ENCODE results near the gene OSER1.
"Not testable (repeated sequence)": the region's sequence is repeated elsewhere in the genome, so short reads cannot be mapped to it uniquely, and the experiment has no call there.

Gene OSER1

DNA sequence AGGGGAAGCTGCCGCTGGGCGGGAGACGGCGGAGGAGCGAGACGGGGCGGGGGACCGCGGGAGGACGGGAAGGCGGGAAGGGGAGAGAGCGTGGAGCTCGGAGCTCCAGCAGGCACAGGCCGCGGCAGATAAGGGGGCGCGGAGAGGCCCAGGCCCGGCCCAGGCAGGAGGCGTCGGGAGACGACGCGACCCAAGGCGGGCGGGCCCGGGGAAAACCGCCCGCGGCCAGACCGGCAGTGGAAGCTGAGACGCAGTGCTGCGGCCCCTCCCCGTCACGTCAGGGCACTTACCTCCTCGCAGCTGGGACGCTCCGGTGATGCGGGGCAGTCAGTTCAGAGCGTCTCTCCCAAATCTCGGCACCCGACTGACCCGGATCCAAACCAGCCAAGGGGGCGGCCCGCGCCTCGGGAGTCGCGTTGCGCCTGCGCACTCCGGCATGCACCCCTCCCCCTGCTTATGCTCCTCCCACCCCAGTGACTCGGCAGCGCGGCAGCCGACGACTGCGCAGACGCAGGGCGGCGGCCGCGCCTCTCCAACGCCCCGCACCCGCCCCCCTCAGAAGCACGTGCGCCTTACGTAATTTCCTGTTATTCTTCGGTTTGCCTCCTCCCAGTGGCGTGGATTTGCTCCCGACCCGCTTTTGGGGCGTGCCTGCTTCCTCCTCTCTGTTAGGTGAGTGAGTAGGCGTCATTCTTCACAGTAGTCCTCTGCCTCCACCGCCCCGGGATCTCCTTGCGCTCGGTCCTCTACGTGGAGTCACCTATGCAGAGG lies at the start of gene OSER1:
OSER1 (minus strand) TSS at position 366 of the 771 bp plus-strand sequence. CDS start 3,814 bp downstream, outside the sequence.
- peak; percentile 93 to 94 for DNase-seq (ENCODE audit: extremely low read depth in 1 of 2, low read depth in 1 of 2)

DNA sequence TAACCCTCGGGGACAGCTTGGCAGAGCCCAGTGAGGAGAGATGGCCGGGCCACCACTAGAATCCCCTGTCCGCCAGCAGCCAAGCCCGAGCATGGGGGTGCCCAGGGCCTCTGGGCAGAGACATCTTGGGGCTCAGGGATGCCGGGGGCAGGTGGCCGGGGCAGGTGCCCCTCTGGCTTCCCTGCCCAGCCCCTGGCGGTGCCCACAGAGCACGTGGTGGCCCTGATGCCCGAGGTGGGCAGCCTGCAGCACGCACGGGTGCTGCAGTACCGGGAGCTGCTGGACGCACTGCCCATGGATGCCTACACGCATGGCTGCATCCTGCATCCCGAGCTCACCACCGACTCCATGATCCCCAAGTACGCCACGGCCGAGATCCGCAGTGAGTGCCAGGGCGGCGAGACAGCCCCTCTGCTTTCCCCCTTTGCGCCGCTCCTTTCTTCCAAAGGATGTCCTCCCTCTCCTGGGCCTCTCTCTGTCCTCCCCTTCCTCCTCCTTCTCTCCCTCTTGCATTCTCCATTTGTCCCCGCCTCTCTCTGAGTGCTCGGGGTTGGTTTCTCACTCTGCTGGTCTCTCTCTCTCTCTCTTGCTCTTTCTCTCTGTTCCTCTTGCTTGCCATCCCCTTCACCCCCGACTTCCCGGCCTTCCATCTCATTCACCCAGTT lies 47.8 kb upstream of the OSER1 start:
- no peak for DNase-seq (ENCODE audit: extremely low read depth in 1 of 2, low read depth in 1 of 2)

DNA sequence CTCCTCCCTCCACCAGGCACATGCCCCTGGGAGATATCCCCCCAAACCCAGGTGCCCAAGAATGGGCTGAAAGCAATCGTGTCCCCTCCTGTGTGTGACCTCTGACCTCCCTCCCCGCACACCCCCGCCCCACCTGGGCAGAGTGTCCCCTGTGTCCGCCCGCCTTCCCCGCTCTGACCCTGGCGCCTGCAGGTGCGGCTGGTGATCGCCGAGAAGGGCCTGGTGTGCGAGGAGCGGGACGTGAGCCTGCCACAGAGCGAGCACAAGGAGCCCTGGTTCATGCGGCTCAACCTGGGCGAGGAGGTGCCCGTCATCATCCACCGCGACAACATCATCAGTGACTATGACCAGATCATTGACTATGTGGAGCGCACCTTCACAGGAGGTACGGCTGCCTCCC lies 46.4 kb upstream of the OSER1 start:
- DNase-seq (ENCODE audit: extremely low read depth in 1 of 2, low read depth in 1 of 2): no peak

DNA sequence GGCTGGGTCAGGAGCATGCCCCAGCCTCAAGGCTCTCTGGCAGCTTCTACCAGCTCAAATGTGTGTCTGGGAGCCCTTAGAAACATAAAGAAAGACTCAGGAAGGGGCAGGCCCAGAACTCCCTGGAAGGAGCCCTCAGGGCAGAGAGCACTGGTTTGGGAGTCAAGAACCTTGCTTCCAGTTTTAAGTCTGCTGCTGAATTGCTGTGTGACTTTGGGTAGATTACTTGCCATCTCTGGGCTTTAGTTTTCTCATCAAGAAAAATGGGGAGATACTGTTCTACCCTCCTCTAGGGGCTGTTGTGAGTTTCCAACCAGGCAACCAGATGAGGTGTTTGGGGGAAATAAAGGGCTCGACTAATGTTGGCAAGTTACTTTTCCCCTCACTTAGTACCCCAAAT lies 45.4 kb upstream of the OSER1 start:
- DNase-seq (ENCODE audit: extremely low read depth in 1 of 2, low read depth in 1 of 2): no peak

DNA sequence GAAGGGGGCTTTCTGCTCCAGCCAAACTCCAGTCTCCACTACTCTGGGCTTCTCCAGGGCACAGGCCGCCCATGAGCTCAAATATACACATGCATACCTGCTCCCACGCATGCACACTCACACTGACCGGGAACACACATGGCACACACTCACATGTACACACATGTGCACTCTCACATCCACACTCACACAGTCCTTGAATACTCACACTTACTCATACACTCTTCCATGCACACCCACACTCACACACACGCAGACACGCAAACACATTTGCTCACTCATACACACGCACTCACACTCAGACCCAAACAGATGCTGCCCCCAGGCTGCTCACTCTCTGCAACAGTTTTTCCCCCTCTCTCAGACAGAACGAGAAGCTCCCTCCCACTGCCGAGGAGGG lies 43.5 kb upstream of the OSER1 start:
- DNase-seq (ENCODE audit: extremely low read depth in 1 of 2, low read depth in 1 of 2): no peak

DNA sequence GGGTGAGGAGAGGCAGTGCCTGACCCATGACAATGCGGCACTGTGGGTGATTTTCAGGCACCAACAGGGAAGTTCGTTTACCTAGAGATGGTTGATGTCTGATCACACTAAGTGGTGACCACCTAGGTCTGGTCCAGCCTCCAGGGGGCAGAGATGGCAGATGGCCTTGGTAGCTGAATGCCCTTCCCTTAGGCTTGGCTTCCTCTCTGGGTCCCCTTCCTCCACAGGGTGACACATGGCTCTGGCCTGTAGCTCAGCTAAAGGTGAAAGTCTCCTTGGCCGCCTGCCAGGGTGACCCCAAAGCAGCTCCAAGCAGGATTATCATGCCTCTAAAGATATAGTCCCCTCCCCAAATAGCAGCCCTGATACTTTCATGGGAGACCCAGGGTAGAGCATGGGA lies 43.0 kb upstream of the OSER1 start:
- no peak for DNase-seq (ENCODE audit: extremely low read depth in 1 of 2, low read depth in 1 of 2)

DNA sequence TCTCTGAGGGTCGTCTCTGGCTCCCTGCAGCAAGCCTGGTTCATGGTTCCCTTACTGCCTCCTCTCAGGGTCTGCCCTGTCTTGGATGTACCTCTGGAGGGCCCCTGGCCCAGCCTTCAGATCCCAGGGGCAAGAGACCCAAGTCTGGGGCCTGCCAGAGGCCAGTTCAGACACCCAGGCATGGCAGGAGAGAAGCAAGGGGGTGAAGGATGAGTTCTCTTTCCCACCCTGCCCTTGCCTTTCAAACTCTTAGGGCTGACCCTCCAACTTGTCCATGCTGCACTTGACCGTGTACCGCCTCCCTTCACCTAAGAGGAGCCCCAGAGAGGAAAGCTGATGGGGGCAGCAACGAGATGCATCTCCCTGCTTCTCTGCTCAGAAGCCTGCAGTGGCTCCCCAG lies 40.7 kb upstream of the OSER1 start:
- DNase-seq (ENCODE audit: extremely low read depth in 1 of 2, low read depth in 1 of 2): no peak

DNA sequence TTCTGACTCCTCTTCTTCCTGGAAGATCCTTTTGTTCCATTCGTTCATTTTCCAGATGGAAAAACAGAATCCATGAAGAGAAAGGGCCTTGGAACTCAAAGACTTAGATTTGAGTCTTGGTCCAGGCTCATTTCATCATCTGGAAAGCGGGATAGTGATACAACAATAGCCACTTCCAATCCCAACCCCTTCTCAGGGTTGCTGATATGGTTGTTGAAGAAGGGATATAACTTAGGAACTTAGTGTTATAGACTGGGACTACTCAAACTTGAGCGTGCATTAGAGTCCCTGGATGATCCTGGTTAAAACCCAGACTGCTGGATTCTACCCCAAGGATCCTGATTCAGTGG lies 37.8 kb upstream of the OSER1 start:
- DNase-seq (ENCODE audit: extremely low read depth in 1 of 2, low read depth in 1 of 2): no peak

DNA sequence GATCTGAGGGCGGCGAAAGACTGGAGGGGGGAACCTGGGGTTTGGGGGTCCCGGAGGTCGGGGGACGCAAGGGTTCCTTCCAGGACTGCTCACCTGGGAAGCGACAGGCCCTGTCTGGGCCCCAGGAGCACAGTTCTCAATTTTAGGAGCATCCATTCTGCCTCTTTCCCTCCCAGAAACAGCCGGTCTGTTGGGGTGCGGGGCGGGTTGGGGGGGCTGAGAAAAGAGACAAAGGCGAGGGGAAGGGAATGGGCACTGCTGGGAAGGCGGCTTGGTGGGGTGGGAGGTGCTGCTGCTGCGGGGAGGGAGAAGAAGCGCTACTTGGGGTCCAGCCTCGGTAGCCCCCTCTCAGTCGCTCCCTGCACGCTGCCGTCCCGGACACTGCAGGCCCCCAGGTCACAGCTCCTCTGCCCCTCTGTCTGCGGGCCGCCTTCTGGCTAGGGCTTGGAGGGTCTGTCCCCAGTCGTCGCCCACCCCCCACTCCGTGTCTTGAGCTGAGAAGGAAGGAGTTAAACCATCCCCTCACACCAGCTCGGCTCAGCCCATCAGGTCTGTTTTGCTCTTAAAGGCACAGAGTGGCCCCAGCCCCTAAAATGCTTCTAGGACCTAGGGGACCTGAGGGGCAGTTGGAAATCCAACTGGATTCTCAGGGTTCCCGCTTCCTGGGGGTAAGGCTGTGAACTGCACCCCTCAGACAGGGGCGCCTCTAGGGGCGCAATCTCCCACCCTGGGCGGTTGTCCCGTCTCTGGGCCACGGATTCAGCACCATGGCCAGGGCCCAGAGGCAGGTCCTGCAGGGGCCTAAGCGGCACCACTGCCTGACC lies 37.2 kb upstream of the OSER1 start:
- DNase-seq (ENCODE audit: extremely low read depth in 1 of 2, low read depth in 1 of 2): no peak

DNA sequence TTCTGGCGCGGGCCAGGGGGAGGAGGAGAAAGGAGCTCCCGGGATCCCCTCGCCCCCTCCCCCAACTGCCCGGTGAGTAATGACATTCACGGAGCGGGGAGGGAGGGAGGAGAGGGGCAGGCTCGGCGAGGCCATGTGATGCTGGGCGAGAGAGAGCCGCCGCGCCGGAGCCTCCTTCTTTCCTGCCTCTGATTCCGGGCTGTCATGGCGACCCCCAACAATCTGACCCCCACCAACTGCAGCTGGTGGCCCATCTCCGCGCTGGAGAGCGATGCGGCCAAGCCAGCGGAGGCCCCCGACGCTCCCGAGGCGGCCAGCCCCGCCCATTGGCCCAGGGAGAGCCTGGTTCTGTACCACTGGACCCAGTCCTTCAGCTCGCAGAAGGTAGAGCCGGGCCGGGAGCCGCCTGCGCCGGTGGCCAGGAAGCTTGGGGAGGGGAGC lies 36.6 kb upstream of the OSER1 start, which contains the start of gene GDAP1L1:
GDAP1L1 (plus strand) TSS at position 178 of the 441 bp plus-strand sequence; CDS start at position 205, 27 bp downstream.
- DNase-seq (ENCODE audit: extremely low read depth in 1 of 2, low read depth in 1 of 2): no peak

DNA sequence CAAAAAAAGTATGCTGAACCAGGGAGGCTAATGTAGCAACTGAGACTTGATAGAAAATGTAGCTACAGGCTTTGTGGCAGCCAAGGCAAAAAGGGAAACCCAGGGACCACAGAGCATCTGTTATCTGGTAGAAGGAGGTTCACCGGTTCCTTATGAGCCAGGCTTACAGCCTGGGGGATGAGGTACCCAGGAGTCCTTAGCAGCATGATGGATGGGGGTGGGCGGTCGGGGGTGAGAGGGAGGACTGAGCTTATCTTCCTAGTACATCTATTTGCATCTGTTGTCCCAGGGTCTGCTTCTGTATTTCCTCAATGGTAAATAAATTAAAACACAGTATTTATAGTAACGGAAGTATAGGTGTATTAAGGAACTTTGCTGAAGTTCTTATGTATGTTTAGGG lies 35.4 kb upstream of the OSER1 start:
- no peak for DNase-seq (ENCODE audit: extremely low read depth in 1 of 2, low read depth in 1 of 2)

DNA sequence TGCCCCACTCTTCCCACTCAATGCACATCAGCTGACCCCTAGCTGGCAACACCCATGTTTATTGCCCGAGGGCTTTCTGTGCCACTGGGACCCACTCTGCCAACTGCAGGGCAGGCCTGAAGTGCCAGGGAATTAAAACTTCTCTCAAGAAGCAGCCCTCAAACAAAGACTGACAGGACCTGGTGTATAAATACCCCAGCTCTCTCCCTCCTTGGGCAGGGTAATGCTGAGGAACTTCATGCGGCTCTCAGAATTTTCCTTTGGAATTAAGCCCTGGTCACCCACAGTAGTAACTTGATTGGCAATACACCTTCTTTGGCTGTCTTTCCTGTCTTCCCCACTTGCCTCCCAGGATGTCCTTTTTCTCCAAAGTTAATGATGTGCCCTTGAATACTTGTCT lies 31.2 kb upstream of the OSER1 start:
- DNase-seq (ENCODE audit: extremely low read depth in 1 of 2, low read depth in 1 of 2): no peak

DNA sequence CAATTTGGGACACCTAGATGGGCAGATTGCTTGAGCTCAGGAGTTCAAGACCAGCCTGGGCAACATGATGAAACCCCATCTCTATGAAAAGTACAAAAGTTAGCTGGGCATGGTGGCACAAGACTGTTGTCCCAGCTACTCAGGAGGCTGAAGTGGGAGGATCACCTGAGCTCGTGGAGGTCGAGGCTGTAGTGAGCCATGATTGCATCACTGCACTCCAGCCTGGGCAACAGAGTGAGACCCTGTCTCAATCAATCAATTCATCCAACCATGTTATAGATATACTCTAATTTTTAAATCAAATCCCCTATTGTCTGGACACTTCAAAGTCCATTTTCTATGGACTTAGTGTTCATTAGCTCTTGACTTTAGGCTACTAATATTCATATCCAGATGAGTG lies 26.3 kb upstream of the OSER1 start:
- not testable (repeated sequence) for DNase-seq (ENCODE audit: extremely low read depth in 1 of 2, low read depth in 1 of 2)

DNA sequence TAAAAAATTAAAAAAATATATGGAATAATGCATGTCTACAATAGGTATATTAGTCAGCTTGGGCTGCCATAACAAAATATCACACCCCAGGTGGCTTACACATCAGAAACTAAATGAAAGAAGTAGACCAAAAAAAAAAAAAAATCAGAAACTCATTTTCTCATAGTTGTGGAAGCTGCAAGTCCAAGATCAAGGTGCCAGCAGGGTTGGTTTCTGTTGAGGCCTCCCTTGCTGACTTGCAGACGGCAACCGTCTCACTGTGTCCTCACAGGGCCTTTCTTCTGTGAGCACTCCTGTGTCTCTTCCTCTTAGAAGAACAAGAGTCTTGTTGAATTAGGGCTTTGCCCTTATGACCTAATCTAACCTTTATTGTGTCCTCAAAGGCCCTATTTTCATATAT lies 25.1 kb upstream of the OSER1 start:
- no peak for DNase-seq (ENCODE audit: extremely low read depth in 1 of 2, low read depth in 1 of 2)

DNA sequence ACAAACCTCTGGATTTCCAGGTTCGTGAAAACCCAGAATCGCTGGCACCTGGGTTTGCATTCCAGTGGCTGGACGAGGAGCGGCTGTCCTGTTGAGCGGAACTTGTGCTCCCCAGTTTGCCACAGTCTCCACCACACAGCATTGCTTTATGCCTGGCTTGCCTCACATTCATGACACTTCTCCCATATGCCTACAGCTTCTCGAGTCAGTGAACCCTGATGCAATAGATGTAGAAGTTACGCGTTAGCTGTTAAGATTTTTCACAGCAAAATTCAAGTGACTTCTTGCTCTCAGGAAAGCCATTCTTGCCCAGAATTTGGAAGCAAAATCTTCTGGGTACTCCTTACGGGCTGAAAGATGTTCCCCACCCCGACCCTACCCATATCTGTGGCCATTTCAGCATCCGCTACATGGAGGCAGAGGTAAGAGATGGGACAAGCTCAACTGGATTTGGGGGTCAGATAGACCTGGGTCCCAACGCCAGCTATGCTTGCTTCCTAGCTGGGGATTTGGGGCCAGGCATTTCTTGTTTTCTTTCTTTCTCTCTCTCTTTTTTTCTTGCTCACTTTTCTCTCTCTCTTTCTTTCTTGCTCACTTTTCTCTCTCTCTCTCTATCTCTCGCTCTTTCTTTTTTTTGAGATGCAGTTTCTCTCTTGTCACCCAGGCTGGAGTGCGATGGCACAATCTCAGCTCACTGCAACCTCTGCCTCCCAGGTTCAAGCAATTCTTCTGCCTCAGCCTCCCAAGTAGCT lies 24.2 kb upstream of the OSER1 start:
- DNase-seq (ENCODE audit: extremely low read depth in 1 of 2, low read depth in 1 of 2): no peak

DNA sequence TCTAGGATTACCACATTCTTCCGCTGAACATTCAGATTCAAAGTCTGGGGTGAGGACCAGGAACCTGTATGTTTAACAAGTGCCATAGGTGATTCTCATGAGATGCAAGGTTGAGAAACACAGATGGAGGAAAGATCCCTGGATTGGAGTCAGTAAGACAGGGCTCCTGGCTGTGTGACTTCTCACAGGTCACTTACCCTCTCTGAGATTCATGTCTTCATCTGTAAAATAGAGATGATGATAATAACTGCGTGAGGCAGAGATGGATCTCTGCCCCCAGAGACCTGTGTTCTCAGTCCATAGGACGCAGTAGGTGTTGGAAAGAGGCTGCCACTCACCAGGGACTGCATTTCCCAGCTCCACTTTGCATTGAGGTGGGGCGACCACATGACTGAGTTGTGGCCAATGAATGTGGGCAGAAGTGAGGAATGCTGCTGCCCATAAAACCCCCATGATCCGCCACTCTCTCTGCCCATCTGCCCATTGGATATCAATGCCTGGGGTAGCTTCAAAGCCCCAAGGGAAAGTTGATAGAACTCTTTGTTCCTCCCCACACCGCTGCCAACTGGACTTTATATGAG lies 23.0 kb upstream of the OSER1 start:
- DNase-seq (ENCODE audit: extremely low read depth in 1 of 2, low read depth in 1 of 2): no peak

DNA sequence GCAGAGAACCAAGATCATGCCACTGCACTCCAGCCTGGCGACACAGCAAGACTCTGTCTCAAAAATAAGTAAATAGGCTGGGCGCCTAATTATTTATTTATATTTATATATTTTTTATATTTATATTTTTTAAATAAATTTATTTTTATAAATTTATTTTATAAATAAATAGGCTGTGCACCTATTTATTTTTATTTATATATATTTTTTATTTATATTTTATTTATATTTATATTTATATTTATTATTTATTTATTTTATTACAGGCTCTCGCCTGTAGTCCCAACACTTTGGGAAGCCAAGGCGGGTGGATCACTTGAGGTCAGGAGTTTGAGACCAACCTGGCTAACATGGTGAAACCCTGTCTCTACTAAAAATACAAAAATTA lies 21.9 kb upstream of the OSER1 start:
- DNase-seq (ENCODE audit: extremely low read depth in 1 of 2, low read depth in 1 of 2): not testable (repeated sequence)

DNA sequence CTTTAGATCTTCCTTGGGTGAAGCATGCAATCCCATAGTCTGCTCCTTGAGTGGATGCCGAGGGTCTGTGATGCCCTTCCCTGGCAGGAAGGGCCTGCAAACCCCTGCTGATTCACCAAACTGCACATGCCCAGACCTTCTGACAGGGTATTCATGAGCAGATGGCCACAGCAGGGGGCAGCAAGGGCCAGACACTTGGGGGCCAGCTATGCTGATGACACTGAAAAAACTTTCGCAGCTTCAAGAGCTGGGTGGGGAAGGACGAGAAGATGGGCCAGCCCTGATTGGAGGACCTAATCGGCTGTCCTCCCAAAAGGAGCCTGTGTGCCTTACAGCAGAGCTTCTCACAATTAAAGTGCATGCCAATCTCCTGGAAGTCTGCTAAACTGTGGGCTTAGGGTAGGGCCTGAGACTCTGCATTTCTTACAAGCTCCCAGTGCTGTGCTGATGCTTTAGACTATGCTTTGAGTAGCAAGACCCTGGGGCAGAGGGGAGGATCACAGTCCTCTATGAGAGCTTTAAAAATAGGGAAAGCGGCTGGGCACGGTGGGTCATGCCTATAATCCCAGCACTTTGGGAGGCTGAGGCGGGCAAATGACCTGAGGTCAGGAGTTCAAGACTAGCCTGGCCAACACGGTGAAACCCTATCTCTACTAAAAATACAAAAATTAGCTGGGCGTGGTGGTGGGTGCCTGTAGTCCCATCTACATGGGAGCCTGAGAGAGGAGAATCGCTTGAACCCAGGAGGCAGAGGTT lies 21.3 kb upstream of the OSER1 start:
- no peak for DNase-seq (ENCODE audit: extremely low read depth in 1 of 2, low read depth in 1 of 2)

DNA sequence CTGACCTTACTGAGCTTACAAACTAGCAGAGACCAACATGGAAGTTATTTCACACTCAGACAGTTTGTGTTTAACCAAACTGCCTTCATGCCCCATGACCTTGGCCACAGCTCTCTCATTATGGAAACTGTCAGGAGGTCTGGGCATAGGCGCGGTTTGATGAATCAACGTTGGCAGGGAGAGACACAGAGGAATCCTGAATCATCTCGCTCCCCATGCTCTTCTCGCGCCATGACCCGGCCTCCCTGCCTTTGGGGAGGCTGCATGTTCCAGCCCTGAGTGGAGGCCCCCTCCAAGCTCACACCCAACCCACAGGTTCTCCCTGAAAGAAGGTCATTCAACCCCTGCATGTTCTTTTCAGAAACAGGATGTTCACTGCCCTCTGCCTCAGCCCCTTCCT lies 20.6 kb upstream of the OSER1 start:
- DNase-seq (ENCODE audit: extremely low read depth in 1 of 2, low read depth in 1 of 2): no peak
